ENCODE measurements around the gene ACAP1.

Gene ACAP1

GRCh38 chr17:7336240-7337175 is at the start of gene ACAP1:
ACAP1 (plus strand) TSS chr17:7336529; CDS start chr17:7336735, 206 bp downstream.
- DNase-seq = peak; percentile 71 to 78
- TF ChIP-seq GATA1 (IDR thresholded peaks at IDR 0.05; ENCODE audit: low read depth, low read length) (no peak), POLR2A (IDR thresholded peaks at IDR 0.05; ENCODE audit: low read length) (no peak)

- no peak for DNase-seq
- TF ChIP-seq GATA1 (IDR thresholded peaks at IDR 0.05; ENCODE audit: low read depth, low read length) (no peak), POLR2A (IDR thresholded peaks at IDR 0.05; ENCODE audit: low read length) (peak; percentile 23)
These were observed 46.9 kb upstream of the ACAP1 start for GRCh38 chr17:7289256-7290032.

GRCh38 chr17:7290166-7290565 is 46.2 kb upstream of the ACAP1 start:
- no peak for TF ChIP-seq GATA1 (IDR thresholded peaks at IDR 0.05; ENCODE audit: low read depth, low read length)
- peak; percentile 10 for TF ChIP-seq POLR2A (IDR thresholded peaks at IDR 0.05; ENCODE audit: low read length)
- DNase-seq = no peak

- DNase-seq = no peak
- TF ChIP-seq GATA1 (IDR thresholded peaks at IDR 0.05; ENCODE audit: low read depth, low read length) (no peak), POLR2A (IDR thresholded peaks at IDR 0.05; ENCODE audit: low read length) (no peak)
These were observed 45.6 kb upstream of the ACAP1 start for GRCh38 chr17:7290685-7291084.

- DNase-seq = no peak
- peak; percentile 23 for TF ChIP-seq POLR2A (IDR thresholded peaks at IDR 0.05; ENCODE audit: low read length)
- TF ChIP-seq GATA1 (IDR thresholded peaks at IDR 0.05; ENCODE audit: low read depth, low read length) = no peak
These were observed 44.1 kb upstream of the ACAP1 start for GRCh38 chr17:7292194-7292593.

- no peak for DNase-seq
- TF ChIP-seq GATA1 (IDR thresholded peaks at IDR 0.05; ENCODE audit: low read depth, low read length) (no peak), POLR2A (IDR thresholded peaks at IDR 0.05; ENCODE audit: low read length) (peak; percentile 6)
These were observed 43.6 kb upstream of the ACAP1 start for GRCh38 chr17:7292729-7293128.

GRCh38 chr17:7293159-7293558 is 43.2 kb upstream of the ACAP1 start:
- no peak for DNase-seq
- TF ChIP-seq POLR2A (IDR thresholded peaks at IDR 0.05; ENCODE audit: low read length) (no peak), GATA1 (IDR thresholded peaks at IDR 0.05; ENCODE audit: low read depth, low read length) (no peak)

GRCh38 chr17:7293816-7294613 is 42.3 kb upstream of the ACAP1 start:
- TF ChIP-seq POLR2A (IDR thresholded peaks at IDR 0.05; ENCODE audit: low read length) (no peak), GATA1 (IDR thresholded peaks at IDR 0.05; ENCODE audit: low read depth, low read length) (no peak)
- DNase-seq = peak; percentile 47 to 62

- DNase-seq = peak; percentile 76 to 80
- TF ChIP-seq POLR2A (IDR thresholded peaks at IDR 0.05; ENCODE audit: low read length) = no peak
- no peak for TF ChIP-seq GATA1 (IDR thresholded peaks at IDR 0.05; ENCODE audit: low read depth, low read length)
These were observed 41.6 kb upstream of the ACAP1 start, which contains the start of gene YBX2 for GRCh38 chr17:7294614-7295153. YBX2 (minus strand) TSS chr17:7294639; CDS start chr17:7294500, 139 bp downstream.

- TF ChIP-seq GATA1 (IDR thresholded peaks at IDR 0.05; ENCODE audit: low read depth, low read length) (no peak), POLR2A (IDR thresholded peaks at IDR 0.05; ENCODE audit: low read length) (no peak)
- no peak for DNase-seq
These were observed 40.8 kb upstream of the ACAP1 start for GRCh38 chr17:7295230-7296180.

GRCh38 chr17:7296189-7296861 is 40.0 kb upstream of the ACAP1 start:
- peak; percentile 84 to 90 for DNase-seq
- TF ChIP-seq GATA1 (IDR thresholded peaks at IDR 0.05; ENCODE audit: low read depth, low read length) = no peak
- TF ChIP-seq POLR2A (IDR thresholded peaks at IDR 0.05; ENCODE audit: low read length) = no peak

GRCh38 chr17:7304179-7304578 is 32.1 kb upstream of the ACAP1 start:
- no peak for DNase-seq
- TF ChIP-seq POLR2A (IDR thresholded peaks at IDR 0.05; ENCODE audit: low read length) (no peak), GATA1 (IDR thresholded peaks at IDR 0.05; ENCODE audit: low read depth, low read length) (no peak)

Data from erythroblast (primary cell).